DLD1 (cell line): Measurements from ENCODE around the gene POC5.
"Not testable (repeated sequence)": the region's sequence is repeated elsewhere in the genome, so short reads cannot be mapped to it uniquely, and the experiment has no call there.

ENCODE experiments used
- in situ Hi-C: cut with HindIII; loops from 2 replicates; pipeline ENCODE4 v1.10.0; 2017; ENCODE audit warnings: low sequenced_read_pairs

POC5 gene

GRCh38 chr5:75706016-75706415 lies 11.2 kb downstream of the POC5 start:
- in situ Hi-C loops, result no loop called here

GRCh38 chr5:75701856-75702255 lies 15.4 kb downstream of the POC5 start:
- in situ Hi-C loops, result no loop called here

- in situ Hi-C loops, result not testable (repeated sequence)
Observed at GRCh38 chr5:75695472-75696351, 21.5 kb downstream of the POC5 start.

GRCh38 chr5:75694781-75695180 lies 22.5 kb downstream of the POC5 start:
- in situ Hi-C loops, result no loop called here

GRCh38 chr5:75690669-75691068 lies 26.6 kb downstream of the POC5 start:
- in situ Hi-C loops, result no loop called here

- in situ Hi-C loops, result no loop called here
Observed at GRCh38 chr5:75686480-75686879, 30.8 kb downstream of the POC5 start.

- in situ Hi-C loops, result no loop called here
Observed at GRCh38 chr5:75685141-75685540, 32.1 kb downstream of the POC5 start.

- in situ Hi-C loops, result no loop called here
Observed at GRCh38 chr5:75681125-75681830, 36.0 kb downstream of the POC5 start.

- in situ Hi-C loops, result no loop called here
Observed at GRCh38 chr5:75678155-75678554, 39.1 kb downstream of the POC5 start.

GRCh38 chr5:75677607-75678006 lies 39.6 kb downstream of the POC5 start:
- in situ Hi-C loops, result no loop called here

- in situ Hi-C loops, result no loop called here
Observed at GRCh38 chr5:75675783-75676182, 41.5 kb downstream of the POC5 start.

GRCh38 chr5:75672616-75673015 lies 44.6 kb downstream of the POC5 start:
- in situ Hi-C loops, result no loop called here

GRCh38 chr5:75671506-75671905 lies 45.7 kb downstream of the POC5 start:
- in situ Hi-C loops, result no loop called here

GRCh38 chr5:75670577-75670976 lies 46.7 kb downstream of the POC5 start:
- in situ Hi-C loops, result no loop called here

- in situ Hi-C loops, result no loop called here
Observed at GRCh38 chr5:75668977-75669689, 48.1 kb downstream of the POC5 start.

GRCh38 chr5:75668445-75668844 lies 48.8 kb downstream of the POC5 start:
- in situ Hi-C loops, result no loop called here

GRCh38 chr5:75667586-75667985 lies 49.7 kb downstream of the POC5 start:
- in situ Hi-C loops, result no loop called here

- in situ Hi-C loops, result no loop called here
Observed at GRCh38 chr5:75666801-75667200, 50.4 kb downstream of the POC5 start.

GRCh38 chr5:75664979-75665378 lies 52.3 kb downstream of the POC5 start:
- in situ Hi-C loops, result no loop called here

GRCh38 chr5:75663579-75664284 lies 53.5 kb downstream of the POC5 start:
- in situ Hi-C loops, result no loop called here

GRCh38 chr5:75662061-75662460 lies 55.2 kb downstream of the POC5 start:
- in situ Hi-C loops, result no loop called here
